ENCODE measurements around the gene GLIPR2.
"Not testable (repeated sequence)": the region's sequence is repeated elsewhere in the genome, so short reads cannot be mapped to it uniquely, and the experiment has no call there.

The GLIPR2 gene

GRCh38 chr9:36145970-36146369 lies 9.4 kb downstream of the GLIPR2 start:
- no peak for DNase-seq

- DNase-seq = no peak
Observed at GRCh38 chr9:36146651-36147050, 10.1 kb downstream of the GLIPR2 start.

GRCh38 chr9:36147441-36148175 lies 11.1 kb downstream of the GLIPR2 start:
- no peak for DNase-seq

- peak; percentile 74 to 82 for DNase-seq
Observed at GRCh38 chr9:36148311-36149051, 11.9 kb downstream of the GLIPR2 start.

GRCh38 chr9:36149197-36149596 lies 12.7 kb downstream of the GLIPR2 start:
- DNase-seq = no peak

GRCh38 chr9:36150574-36151315 lies 14.2 kb downstream of the GLIPR2 start:
- no peak for DNase-seq

- peak; percentile 89 to 92 for DNase-seq
Observed at GRCh38 chr9:36151316-36152210, 15.0 kb downstream of the GLIPR2 start.

GRCh38 chr9:36152741-36153438 lies 16.4 kb downstream of the GLIPR2 start:
- DNase-seq = no peak

GRCh38 chr9:36153746-36154145 lies 17.2 kb downstream of the GLIPR2 start:
- DNase-seq = no peak

GRCh38 chr9:36154331-36154952 lies 17.9 kb downstream of the GLIPR2 start:
- peak in 1 of 2 donors; percentile 64 for DNase-seq

- no peak for DNase-seq
Observed at GRCh38 chr9:36156116-36156515, 19.6 kb downstream of the GLIPR2 start.

GRCh38 chr9:36158122-36158521 lies 21.6 kb downstream of the GLIPR2 start:
- DNase-seq = no peak

GRCh38 chr9:36158917-36159316 lies 22.4 kb downstream of the GLIPR2 start:
- no peak for DNase-seq

GRCh38 chr9:36159509-36159908 lies 23.0 kb downstream of the GLIPR2 start:
- DNase-seq = not testable (repeated sequence)

- not testable (repeated sequence) for DNase-seq
Observed at GRCh38 chr9:36160126-36160525, 23.6 kb downstream of the GLIPR2 start.

GRCh38 chr9:36161187-36161586 lies 24.7 kb downstream of the GLIPR2 start:
- DNase-seq = no peak

GRCh38 chr9:36162211-36162738 lies 25.7 kb downstream of the GLIPR2 start:
- no peak for DNase-seq

- DNase-seq = no peak
Observed at GRCh38 chr9:36163049-36163785, 26.7 kb downstream of the GLIPR2 start.

GRCh38 chr9:36163786-36164170 lies 27.2 kb downstream of the GLIPR2 start:
- DNase-seq = no peak

- DNase-seq = no peak
Observed at GRCh38 chr9:36164372-36164771, 27.8 kb downstream of the GLIPR2 start.
